SU-DHL-6 (cell line): ENCODE data around the gene CD99L2.

Experiments
- EZH2phosphoT487 ChIP-seq: fragments of 200-600 bp; sonication (generic), shearing (Covaris generic); conservative IDR thresholded peaks from 2 replicates; pipeline ENCODE4 v1.6.1; 2018; ENCODE audit warnings: mild to moderate bottlenecking, antibody characterized with exemption, low read length, moderate library complexity, mixed read lengths
- TF ChIP-seq, protein P1 (sequence below): fragments of 200-600 bp; sonication (generic); IDR thresholded peaks from one replicate; pipeline ENCODE4 v1.5.1; 2017; ENCODE audit warnings: antibody characterized with exemption, mild to moderate bottlenecking, low read length, moderate library complexity; ENCODE audit not compliant: insufficient read depth, poor library complexity, severe bottlenecking

GRCh38 chrX:150719621-150720020 lies 178.8 kb downstream of the CD99L2 start:
- TF ChIP-seq, protein P1, sequence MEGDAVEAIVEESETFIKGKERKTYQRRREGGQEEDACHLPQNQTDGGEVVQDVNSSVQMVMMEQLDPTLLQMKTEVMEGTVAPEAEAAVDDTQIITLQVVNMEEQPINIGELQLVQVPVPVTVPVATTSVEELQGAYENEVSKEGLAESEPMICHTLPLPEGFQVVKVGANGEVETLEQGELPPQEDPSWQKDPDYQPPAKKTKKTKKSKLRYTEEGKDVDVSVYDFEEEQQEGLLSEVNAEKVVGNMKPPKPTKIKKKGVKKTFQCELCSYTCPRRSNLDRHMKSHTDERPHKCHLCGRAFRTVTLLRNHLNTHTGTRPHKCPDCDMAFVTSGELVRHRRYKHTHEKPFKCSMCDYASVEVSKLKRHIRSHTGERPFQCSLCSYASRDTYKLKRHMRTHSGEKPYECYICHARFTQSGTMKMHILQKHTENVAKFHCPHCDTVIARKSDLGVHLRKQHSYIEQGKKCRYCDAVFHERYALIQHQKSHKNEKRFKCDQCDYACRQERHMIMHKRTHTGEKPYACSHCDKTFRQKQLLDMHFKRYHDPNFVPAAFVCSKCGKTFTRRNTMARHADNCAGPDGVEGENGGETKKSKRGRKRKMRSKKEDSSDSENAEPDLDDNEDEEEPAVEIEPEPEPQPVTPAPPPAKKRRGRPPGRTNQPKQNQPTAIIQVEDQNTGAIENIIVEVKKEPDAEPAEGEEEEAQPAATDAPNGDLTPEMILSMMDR, result no peak
- TF ChIP-seq EZH2phosphoT487, result no peak
